KOPT-K1 (cell line): ENCODE data around the gene ASB2.

Experiments
- H3K27ac ChIP-seq: fragments of 200-600 bp; sonication (generic); 2 replicates; pipeline ENCODE4 v1.5.1; 2016; ENCODE audit warnings: antibody characterized with exemption, mild to moderate bottlenecking, low read depth, low read length; ENCODE audit not compliant: poor library complexity, severe bottlenecking
- H3K36me3 ChIP-seq: fragments of 200-600 bp; sonication (generic); 2 replicates; pipeline ENCODE4 v1.5.1; 2017; ENCODE audit warnings: antibody characterized with exemption, mild to moderate bottlenecking, low read length, moderate library complexity; ENCODE audit not compliant: insufficient read depth
- H3K9me3 ChIP-seq: fragments of 200-600 bp; sonication (generic); 2 replicates; pipeline ENCODE4 v1.5.1; 2017; ENCODE audit warnings: antibody characterized with exemption, low read length, mild to moderate bottlenecking; ENCODE audit not compliant: insufficient read depth, poor library complexity, severe bottlenecking

Gene ASB2

GRCh38 chr14:93991649-93992048 is 15.3 kb upstream of the ASB2 start:
- no peak overlapping the region for H3K27ac ChIP-seq

GRCh38 chr14:93991212-93991611 is 14.8 kb upstream of the ASB2 start:
- Histone ChIP-seq H3K9me3 (no peaks in the 10 kb centered on the region), H3K27ac (no peak overlapping the region), H3K36me3 (no peaks in the 10 kb centered on the region)

More at GRCh38 chr14:93991649-93992048, 15.3 kb upstream of the ASB2 start:
- no peaks in the 10 kb centered on the region for H3K36me3 ChIP-seq
- H3K9me3 ChIP-seq, result no peaks in the 10 kb centered on the region

GRCh38 chr14:93989939-93990338 is 13.6 kb upstream of the ASB2 start:
- no peak overlapping the region for H3K27ac ChIP-seq
- H3K9me3 ChIP-seq, result no peaks in the 10 kb centered on the region

GRCh38 chr14:93987815-93988476 is 11.6 kb upstream of the ASB2 start:
- Histone ChIP-seq H3K9me3 (no peaks in the 10 kb centered on the region), H3K36me3 (no peaks in the 10 kb centered on the region), H3K27ac (no peak overlapping the region)

More at GRCh38 chr14:93989939-93990338, 13.6 kb upstream of the ASB2 start:
- H3K36me3 ChIP-seq, result no peaks in the 10 kb centered on the region

- Histone ChIP-seq H3K36me3 (no peaks in the 10 kb centered on the region), H3K9me3 (no peaks in the 10 kb centered on the region), H3K27ac (no peak overlapping the region)
These were observed 11.0 kb upstream of the ASB2 start for GRCh38 chr14:93987376-93987775.

GRCh38 chr14:93986955-93987354 is 10.6 kb upstream of the ASB2 start:
- no peak overlapping the region for H3K27ac ChIP-seq
- H3K9me3 ChIP-seq, result no peaks in the 10 kb centered on the region
- H3K36me3 ChIP-seq, result no peaks in the 10 kb centered on the region

- Histone ChIP-seq H3K36me3 (no peaks in the 10 kb centered on the region), H3K27ac (no peak overlapping the region)
These were observed 8.6 kb upstream of the ASB2 start for GRCh38 chr14:93984987-93985410.

GRCh38 chr14:93984070-93984469 is 7.7 kb upstream of the ASB2 start:
- H3K9me3 ChIP-seq, result no peaks in the 10 kb centered on the region
- H3K36me3 ChIP-seq, result no peaks in the 10 kb centered on the region
- H3K27ac ChIP-seq, result no peak overlapping the region

More at GRCh38 chr14:93984987-93985410, 8.6 kb upstream of the ASB2 start:
- no peaks in the 10 kb centered on the region for H3K9me3 ChIP-seq

GRCh38 chr14:93982230-93983007 is 6.0 kb upstream of the ASB2 start:
- Histone ChIP-seq H3K9me3 (peaks cover 7% of the 10 kb centered on the region), H3K27ac (no peak overlapping the region), H3K36me3 (no peaks in the 10 kb centered on the region)

GRCh38 chr14:93981316-93982229 is 5.2 kb upstream of the ASB2 start:
- Histone ChIP-seq H3K27ac (no peak overlapping the region), H3K9me3 (peaks cover 7% of the 10 kb centered on the region), H3K36me3 (no peaks in the 10 kb centered on the region)

- H3K36me3 ChIP-seq, result no peaks in the 10 kb centered on the region
- no peak overlapping the region for H3K27ac ChIP-seq
- H3K9me3 ChIP-seq, result peaks cover 7% of the 10 kb centered on the region
These were observed 4.3 kb upstream of the ASB2 start for GRCh38 chr14:93980456-93981201.

- H3K27ac ChIP-seq, result no peak overlapping the region
- no peaks in the 10 kb centered on the region for H3K36me3 ChIP-seq
- peaks cover 7% of the 10 kb centered on the region for H3K9me3 ChIP-seq
These were observed 2.4 kb upstream of the ASB2 start for GRCh38 chr14:93978735-93979134.

- Histone ChIP-seq H3K36me3 (no peaks in the 10 kb centered on the region), H3K9me3 (peaks cover 7% of the 10 kb centered on the region), H3K27ac (no peak overlapping the region)
These were observed 1.6 kb upstream of the ASB2 start for GRCh38 chr14:93977790-93978581.

- peaks cover 7% of the 10 kb centered on the region for H3K9me3 ChIP-seq
- H3K36me3 ChIP-seq, result no peaks in the 10 kb centered on the region
- H3K27ac ChIP-seq, result no peak overlapping the region
These were observed 801 bp upstream of the ASB2 start for GRCh38 chr14:93977171-93977570.
